Endothelial cell of umbilical vein (primary cell): ENCODE data around the gene SHISA6.

Source experiments
- CTCF ChIP-seq, 2 donors: IDR thresholded peaks; 1 replicate in 1 of 2; 2 replicates in 1 of 2; pipeline ENCODE4 v1.5.1; 2011; ENCODE audit warnings: low read length in 2 of 2, mild to moderate bottlenecking in 2 of 2, moderate library complexity in 2 of 2, control low read depth in 1 of 2, inconsistent platforms in 1 of 2, low read depth in 1 of 2; ENCODE audit not compliant: insufficient read depth in 1 of 2; ENCODE audit errors: extremely low read depth in 1 of 2
- EZH2 ChIP-seq: IDR thresholded peaks from 2 replicates; pipeline ENCODE4 v1.6.1; 2012; ENCODE audit warnings: borderline replicate concordance, low read depth, mild to moderate bottlenecking, moderate library complexity, low read length, inconsistent platforms; ENCODE audit not compliant: severe bottlenecking
- FOS ChIP-seq: IDR thresholded peaks from 2 replicates; pipeline ENCODE4 v1.6.1; 2011; ENCODE audit warnings: mild to moderate bottlenecking, low read length, moderate library complexity, borderline replicate concordance; ENCODE audit not compliant: insufficient read depth
- GATA2 ChIP-seq: IDR thresholded peaks from 2 replicates; pipeline ENCODE4 v1.7.0; 2011; ENCODE audit warnings: low read depth, mild to moderate bottlenecking, moderate library complexity, mixed read lengths, low read length; ENCODE audit not compliant: insufficient read length, insufficient read depth
- JUN ChIP-seq: IDR thresholded peaks from 2 replicates; pipeline ENCODE4 v1.6.1; 2011; ENCODE audit warnings: borderline replicate concordance, low read depth; ENCODE audit not compliant: insufficient read length, insufficient read depth
- MAX ChIP-seq: IDR thresholded peaks from 2 replicates; pipeline ENCODE4 v1.6.1; 2011; ENCODE audit not compliant: insufficient read depth, insufficient read length
- MYC ChIP-seq: IDR thresholded peaks from one replicate; pipeline ENCODE4 v1.6.1; 2011; ENCODE audit warnings: mild to moderate bottlenecking, low read depth, low read length
- POLR2A ChIP-seq: IDR thresholded peaks from 2 replicates; pipeline ENCODE4 v1.6.1; 2012; ENCODE audit warnings: low read depth, mild to moderate bottlenecking, control low read depth, low read length
- POLR2AphosphoS5 ChIP-seq: IDR thresholded peaks from 2 replicates; pipeline ENCODE4 v1.6.1; 2012; ENCODE audit warnings: low read depth, mild to moderate bottlenecking, control low read depth, low read length, moderate library complexity; ENCODE audit not compliant: insufficient read depth

GRCh38 chr17:11406716-11407115 lies 165.7 kb downstream of the SHISA6 start:
- TF ChIP-seq POLR2AphosphoS5 (no peak), CTCF (IDR thresholded peaks at IDR 0.05; ENCODE audit: extremely low read depth in 1 of 2, insufficient read depth in 1 of 2, low read depth in 1 of 2, low read length in 2 of 2) (no peak), POLR2A (no peak), MAX (no peak), JUN (no peak), EZH2 (no peak), FOS (no peak), MYC (no peak), GATA2 (no peak)
